Activated T-cell treated with anti-CD3 and anti-CD28 coated beads, Interleukin-2, amount 50 U/mL, for 24 hours (primary cell): ENCODE results near the gene HDAC10.
A peak's percentile ranks its signal among the peaks of the same experiment; 100 is the strongest.

Source experiments
- DNase-seq: peaks from one replicate; pipeline ENCODE4 v3.0.0-alpha.2; 2020
- H3K27ac Mint-ChIP-seq: 2 replicates; pipeline ENCODE4 v1.8.0; 2020; ENCODE audit warnings: mild to moderate bottlenecking, mixed read lengths
- H3K27me3 Mint-ChIP-seq: 2 replicates; pipeline ENCODE4 v1.8.0; 2020; ENCODE audit warnings: mixed read lengths
- H3K36me3 Mint-ChIP-seq: 2 replicates; pipeline ENCODE4 v1.8.0; 2020; ENCODE audit warnings: low read depth, mixed read lengths
- H3K4me1 Mint-ChIP-seq: 2 replicates; pipeline ENCODE4 v1.8.0; 2020; ENCODE audit warnings: low read depth, mixed read lengths
- H3K4me3 Mint-ChIP-seq: 2 replicates; pipeline ENCODE4 v1.8.0; 2020; ENCODE audit warnings: mild to moderate bottlenecking, moderate library complexity, mixed read lengths
- H3K9me3 Mint-ChIP-seq: 2 replicates; pipeline ENCODE4 v1.8.0; 2020; ENCODE audit warnings: mixed read lengths

The HDAC10 gene

DNA sequence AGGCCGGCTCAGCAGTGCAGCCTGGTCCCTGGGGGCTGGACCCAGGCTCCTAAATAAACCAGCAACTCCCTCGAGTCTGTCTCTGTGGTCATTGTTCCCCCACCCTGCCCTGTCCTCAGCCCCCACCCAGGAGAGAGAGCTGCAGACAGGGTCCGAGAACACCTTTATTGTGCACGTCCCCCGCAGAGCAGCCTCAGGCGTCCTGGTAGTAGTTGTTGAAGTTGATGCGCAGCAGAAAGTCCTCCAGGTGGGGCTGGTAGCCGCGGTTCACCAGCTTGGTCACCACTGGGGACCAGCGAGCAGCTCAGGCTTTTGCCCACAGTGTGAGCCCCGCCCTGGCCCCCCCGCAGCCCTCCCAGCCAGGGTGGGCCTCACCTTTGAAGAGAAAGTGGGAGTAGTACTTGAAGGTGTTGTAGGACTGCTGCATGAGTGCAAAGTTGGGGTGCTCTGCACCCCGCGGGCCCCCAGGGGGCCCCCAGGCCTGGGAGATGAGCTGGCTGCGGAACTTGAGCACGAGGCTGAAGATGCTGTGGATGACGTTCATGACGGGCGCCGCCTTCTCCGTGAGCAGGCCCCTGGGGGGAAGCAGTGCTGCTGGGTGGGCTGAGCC lies 33.4 kb downstream of the HDAC10 start:
- Mint-ChIP-seq H3K27ac (peak overlapping the region; percentile 37), H3K9me3 (no peaks in the 10 kb centered on the region), H3K36me3 (peaks cover 92% of the 10 kb centered on the region), H3K4me3 (no peak overlapping the region), H3K27me3 (no peaks in the 10 kb centered on the region), H3K4me1 (peaks cover 2% of the 10 kb centered on the region)
- DNase-seq: no peak

DNA sequence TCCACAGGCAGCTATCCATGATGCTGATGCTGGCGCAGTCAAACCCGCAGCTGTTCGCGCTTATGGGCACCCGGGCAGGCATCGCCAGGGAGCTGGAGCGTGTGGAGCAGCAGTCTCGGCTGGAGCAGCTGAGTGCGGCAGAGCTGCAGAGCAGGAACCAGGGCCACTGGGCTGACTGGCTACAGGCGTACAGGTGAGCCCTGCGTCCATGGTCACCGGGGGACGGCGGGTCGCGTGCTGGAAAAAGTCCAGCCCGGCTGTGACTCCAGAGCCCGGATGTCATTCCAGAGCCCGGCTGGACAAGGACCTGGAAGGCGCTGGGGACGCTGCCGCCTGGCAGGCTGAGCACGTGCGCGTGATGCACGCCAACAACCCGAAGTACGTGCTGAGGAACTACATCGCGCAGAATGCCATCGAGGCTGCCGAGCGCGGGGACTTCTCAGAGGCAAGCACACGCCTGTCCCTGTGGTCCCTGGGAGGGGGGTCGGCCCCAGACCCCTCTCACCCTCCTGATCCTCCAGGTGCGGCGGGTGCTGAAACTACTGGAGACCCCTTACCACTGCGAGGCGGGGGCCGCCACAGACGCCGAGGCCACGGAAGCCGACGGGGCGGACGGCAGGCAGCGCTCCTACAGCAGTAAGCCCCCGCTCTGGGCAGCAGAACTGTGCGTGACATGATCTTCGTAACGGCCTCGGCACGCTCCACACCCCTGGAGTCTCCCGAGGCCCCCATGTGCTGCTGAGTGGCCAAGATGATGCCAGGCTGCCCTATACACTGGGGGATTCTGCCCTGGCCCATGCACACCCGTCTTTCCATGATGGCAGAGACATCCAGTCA lies 34.2 kb downstream of the HDAC10 start:
- peak overlapping the region; percentile 37 for H3K27ac Mint-ChIP-seq
- no peaks in the 10 kb centered on the region for H3K27me3 Mint-ChIP-seq
- peaks cover 5% of the 10 kb centered on the region for H3K4me1 Mint-ChIP-seq
- peaks cover 92% of the 10 kb centered on the region for H3K36me3 Mint-ChIP-seq
- no peaks in the 10 kb centered on the region for H3K9me3 Mint-ChIP-seq
- H3K4me3 Mint-ChIP-seq: no peak overlapping the region
- no peak for DNase-seq

DNA sequence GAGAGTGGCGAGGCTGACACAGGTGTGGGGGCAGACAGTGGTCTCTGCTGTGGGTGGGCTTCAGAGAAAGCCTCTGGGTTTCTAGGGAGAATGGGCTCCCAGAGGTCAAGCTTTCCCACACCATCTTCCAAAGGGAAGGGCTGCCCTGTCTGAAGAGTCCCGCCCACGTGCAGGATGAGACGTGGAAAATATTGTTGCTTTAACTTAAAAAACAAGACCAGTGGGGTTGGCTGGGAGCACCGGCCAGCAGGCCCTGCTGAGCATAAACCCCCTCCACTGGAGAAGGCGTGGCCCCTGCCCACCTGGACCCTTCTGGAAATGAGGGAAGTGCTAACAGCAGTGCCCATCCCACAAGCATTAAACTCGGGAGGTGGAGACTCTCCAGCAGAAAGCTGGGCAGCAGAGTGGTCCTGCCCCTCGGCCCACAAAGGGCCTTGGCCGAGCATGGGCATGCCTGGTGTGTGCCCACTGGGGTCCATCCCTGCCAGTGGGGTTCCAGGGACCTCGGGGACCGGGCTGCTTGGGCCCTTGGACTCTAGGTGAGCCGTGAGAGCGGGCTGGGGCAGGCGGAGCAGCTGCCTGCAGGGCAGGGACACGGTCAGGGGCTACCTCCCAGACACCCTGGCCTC lies 34.9 kb downstream of the HDAC10 start:
- Mint-ChIP-seq H3K27me3 (no peaks in the 10 kb centered on the region), H3K4me1 (peaks cover 7% of the 10 kb centered on the region), H3K4me3 (no peak overlapping the region), H3K27ac (peak overlapping the region; percentile 61), H3K36me3 (peaks cover 91% of the 10 kb centered on the region), H3K9me3 (no peaks in the 10 kb centered on the region)
- no peak for DNase-seq

DNA sequence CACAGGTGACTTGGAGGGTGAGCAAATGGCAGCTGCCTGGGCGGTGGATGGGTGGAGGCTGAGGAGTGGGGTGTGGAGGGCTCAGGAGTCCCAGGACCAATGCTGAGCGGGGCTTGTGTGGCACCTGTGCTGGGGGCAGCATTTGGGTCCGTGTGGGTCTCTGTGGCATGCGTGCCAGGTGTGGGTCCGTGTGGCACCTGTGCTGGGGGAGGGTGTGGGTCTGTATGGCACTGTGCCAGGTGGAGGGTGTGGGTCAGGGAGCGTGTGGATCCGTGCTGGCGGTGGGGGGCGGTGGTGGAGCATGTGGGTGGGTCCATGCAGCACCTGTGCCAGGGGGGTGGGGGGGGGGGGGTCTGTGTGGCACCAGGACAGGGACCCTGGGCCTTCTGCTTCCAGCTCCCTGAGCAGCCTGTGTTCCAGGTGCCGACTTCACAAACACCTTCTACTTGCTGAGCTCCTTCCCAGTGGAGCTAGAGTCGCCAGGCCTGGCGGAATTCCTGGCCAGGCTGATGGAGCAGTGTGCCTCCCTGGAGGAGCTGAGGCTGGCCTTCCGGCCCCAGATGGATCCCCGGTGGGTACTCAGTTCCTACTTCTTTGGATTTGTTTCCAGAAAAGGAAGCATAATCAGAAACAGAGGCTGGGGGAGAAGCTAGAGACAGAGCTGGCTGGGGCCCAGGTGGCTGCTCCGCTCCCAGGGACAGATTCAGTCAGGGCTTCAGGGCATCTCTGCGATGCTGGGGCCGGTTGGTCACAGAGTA lies 35.6 kb downstream of the HDAC10 start:
- Mint-ChIP-seq H3K27ac (peak overlapping the region; percentile 77), H3K9me3 (no peaks in the 10 kb centered on the region), H3K4me1 (peaks cover 8% of the 10 kb centered on the region), H3K4me3 (no peak overlapping the region), H3K27me3 (no peaks in the 10 kb centered on the region), H3K36me3 (peaks cover 91% of the 10 kb centered on the region)
- DNase-seq: no peak

DNA sequence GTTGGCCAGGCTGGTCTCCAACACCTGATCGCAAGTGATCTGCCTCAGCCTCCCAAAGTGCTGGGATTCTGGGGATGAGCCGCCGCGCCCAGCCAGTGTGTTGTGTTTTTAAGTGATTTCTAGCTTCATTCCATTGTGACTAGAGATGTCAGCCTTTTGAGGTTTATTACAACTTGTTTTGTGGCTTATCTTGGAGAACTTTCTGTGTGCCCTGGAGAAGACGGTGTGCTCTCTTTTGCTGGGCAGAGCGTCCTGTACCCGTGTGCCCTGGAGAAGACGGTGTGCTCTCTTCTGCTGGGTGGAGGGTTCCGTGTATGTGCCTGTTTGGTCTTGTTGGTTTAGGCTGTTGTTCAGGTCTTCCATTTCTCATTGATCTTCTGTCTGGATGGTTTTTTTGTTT lies 37.8 kb downstream of the HDAC10 start:
- Mint-ChIP-seq H3K27me3 (no peaks in the 10 kb centered on the region), H3K4me3 (no peak overlapping the region), H3K4me1 (peaks cover 12% of the 10 kb centered on the region), H3K9me3 (no peaks in the 10 kb centered on the region), H3K27ac (peak overlapping the region; percentile 85), H3K36me3 (peaks cover 83% of the 10 kb centered on the region)
- no peak for DNase-seq

DNA sequence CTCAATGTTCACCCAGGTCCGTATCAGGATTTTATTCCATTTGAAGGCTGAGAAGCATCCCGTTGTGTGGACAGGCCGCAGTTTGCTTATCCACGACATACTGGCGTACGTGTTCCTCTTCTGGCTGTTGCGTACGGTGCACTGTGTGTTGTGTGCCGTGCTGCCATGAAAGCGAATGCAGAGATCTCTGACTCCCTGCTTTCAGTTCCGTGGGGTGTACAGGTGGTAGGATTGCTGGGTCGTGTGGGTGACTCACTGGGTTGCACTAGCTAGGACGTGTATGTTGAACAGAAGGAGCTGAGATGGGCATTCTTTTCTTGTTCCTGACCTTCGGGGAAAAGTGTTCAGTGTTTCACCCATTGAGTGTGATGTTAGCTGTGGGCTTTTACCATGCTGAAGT lies 39.9 kb downstream of the HDAC10 start:
- no peak for DNase-seq
- H3K4me1 Mint-ChIP-seq: peaks cover 14% of the 10 kb centered on the region
- H3K4me3 Mint-ChIP-seq: no peak overlapping the region
- peaks cover 84% of the 10 kb centered on the region for H3K36me3 Mint-ChIP-seq
- H3K27me3 Mint-ChIP-seq: no peaks in the 10 kb centered on the region
- peak overlapping the region; percentile 64 for H3K27ac Mint-ChIP-seq
- H3K9me3 Mint-ChIP-seq: no peaks in the 10 kb centered on the region

DNA sequence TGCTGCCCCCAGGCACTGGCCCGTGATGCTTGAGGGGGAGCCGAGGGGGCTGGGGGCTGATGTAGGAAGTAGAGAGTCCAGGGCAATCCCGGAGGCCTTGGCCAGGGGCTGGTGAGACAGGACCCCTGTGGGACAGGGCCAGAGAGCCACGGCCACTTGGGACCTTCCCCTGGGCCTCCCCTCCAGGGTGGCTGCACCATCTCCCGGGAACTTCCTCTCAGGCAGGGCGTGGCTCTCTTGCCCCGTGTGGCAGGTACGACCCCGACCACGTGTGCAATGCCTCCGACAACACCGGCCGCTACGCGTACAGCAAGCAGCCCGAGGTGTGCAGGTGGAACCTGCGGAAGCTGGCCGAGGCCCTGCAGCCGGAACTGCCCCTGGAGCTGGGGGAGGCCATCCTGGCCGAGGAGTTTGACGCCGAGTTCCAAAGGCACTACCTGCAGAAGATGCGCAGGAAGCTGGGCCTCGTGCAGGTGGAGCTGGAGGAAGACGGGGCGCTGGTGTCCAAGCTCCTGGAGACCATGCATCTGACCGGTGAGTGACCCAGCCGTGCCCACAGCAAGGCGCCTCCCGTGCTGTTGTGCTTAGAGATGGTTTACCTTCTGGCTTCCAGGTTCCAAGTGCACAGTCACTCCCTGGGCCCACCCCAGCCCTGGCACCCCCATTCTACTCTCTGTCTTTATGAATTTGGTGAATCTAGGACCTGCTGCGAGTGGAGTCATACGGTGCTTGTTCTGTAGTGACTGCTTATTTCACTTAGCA lies 40.5 kb downstream of the HDAC10 start:
- DNase-seq: no peak
- no peak overlapping the region for H3K4me3 Mint-ChIP-seq
- peaks cover 14% of the 10 kb centered on the region for H3K4me1 Mint-ChIP-seq
- no peaks in the 10 kb centered on the region for H3K27me3 Mint-ChIP-seq
- peak overlapping the region; percentile 64 for H3K27ac Mint-ChIP-seq
- H3K9me3 Mint-ChIP-seq: no peaks in the 10 kb centered on the region
- peaks cover 80% of the 10 kb centered on the region for H3K36me3 Mint-ChIP-seq

DNA sequence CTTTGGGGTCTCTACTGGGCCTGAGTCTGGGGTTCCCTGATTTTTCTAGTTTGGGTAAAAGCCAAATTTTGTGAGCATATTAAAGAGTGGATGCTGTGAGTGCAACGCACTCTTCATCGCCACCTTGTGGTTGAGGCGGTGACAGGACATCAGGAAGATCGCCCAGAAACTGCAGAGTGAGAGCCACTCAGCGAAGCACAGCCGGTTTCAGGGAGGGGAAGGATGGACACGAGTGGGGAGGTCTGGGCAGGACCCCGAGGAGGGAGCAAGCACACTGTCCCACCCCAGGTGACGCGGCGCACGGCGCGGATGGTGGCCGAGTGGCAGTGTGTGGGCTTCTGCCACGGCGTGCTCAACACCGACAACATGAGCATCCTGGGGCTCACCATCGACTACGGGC lies 41.2 kb downstream of the HDAC10 start:
- Mint-ChIP-seq H3K4me3 (no peak overlapping the region), H3K27ac (peak overlapping the region; percentile 48), H3K27me3 (no peaks in the 10 kb centered on the region), H3K9me3 (no peaks in the 10 kb centered on the region), H3K4me1 (peaks cover 17% of the 10 kb centered on the region), H3K36me3 (peaks cover 81% of the 10 kb centered on the region)
- peak; percentile 74 for DNase-seq

DNA sequence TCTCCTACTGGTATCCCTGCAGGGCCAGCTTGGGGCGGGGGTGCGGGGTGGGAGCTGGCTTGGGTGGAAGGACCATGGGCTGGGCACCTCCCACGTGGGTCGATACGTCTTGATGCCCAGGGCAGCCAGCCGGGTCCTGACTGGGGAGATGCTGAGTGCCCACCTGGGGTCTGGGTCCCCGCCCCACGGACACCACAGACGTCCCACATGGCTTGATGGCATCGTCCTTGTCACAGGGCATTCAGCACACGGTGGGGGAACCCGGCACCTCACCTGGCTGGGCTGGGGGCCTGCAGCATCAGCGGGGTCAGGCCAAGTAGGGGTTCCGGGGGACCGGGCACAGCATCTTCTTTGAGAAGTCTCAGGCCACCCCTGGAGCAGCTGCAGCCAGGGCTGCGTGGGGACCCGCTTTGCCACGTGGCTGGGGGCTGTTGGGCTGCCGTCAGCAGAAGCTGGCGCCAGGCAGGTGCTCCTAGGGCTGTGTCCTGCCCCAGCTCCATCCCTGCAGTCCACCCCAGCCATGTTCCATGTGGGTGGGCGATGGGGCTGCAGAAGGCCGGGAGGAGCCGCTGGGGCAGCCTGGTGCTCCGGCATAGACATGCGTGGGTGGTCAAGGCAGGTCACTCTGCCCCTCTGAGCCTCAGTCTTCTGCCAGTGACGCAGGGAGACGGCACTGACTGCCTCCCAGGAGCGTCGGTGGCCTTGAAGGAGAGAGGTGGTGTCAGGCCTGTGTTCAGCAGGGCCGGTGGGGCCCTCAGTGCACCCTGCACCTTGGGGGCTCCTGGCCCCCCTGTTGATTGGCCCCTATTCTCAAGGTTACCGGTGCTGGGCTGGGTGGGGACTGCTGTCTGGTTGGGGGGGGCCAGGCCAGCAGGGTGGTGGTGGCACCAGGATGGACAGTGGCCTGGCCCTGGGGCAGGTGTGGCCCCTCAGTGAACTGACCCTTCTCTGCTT lies 41.8 kb downstream of the HDAC10 start:
- Mint-ChIP-seq H3K9me3 (no peaks in the 10 kb centered on the region), H3K4me1 (peaks cover 23% of the 10 kb centered on the region), H3K4me3 (no peak overlapping the region), H3K27me3 (no peaks in the 10 kb centered on the region), H3K27ac (peak overlapping the region; percentile 48), H3K36me3 (peaks cover 84% of the 10 kb centered on the region)
- no peak for DNase-seq

DNA sequence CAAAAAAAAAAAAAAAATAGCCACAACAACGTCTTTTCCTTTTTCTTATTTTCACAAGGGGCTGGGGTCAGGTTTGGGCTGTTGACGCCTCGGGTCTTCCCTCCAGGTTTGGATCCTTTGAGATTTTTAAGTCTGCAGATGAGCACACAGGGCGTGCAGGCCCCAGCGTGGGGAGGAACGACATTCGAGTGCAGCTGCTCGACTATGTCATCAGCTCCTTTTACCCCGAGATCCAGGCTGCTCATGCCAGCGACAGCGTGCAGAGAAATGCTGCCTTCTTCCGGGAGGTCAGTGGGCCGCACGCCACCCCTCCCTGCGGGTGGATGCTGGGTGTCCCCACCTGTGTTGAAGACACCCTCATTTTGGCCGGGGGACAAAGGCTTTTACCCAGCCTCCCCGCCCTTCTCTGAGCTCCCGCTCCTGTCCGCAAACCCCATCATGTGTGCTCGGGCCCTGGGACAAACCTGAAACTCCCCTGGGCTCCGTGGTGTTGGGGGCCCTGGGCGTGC lies 42.6 kb downstream of the HDAC10 start:
- Mint-ChIP-seq H3K27ac (no peak overlapping the region), H3K27me3 (no peaks in the 10 kb centered on the region), H3K4me3 (no peak overlapping the region), H3K4me1 (peaks cover 28% of the 10 kb centered on the region), H3K36me3 (peaks cover 84% of the 10 kb centered on the region), H3K9me3 (no peaks in the 10 kb centered on the region)
- DNase-seq: peak; percentile 29

DNA sequence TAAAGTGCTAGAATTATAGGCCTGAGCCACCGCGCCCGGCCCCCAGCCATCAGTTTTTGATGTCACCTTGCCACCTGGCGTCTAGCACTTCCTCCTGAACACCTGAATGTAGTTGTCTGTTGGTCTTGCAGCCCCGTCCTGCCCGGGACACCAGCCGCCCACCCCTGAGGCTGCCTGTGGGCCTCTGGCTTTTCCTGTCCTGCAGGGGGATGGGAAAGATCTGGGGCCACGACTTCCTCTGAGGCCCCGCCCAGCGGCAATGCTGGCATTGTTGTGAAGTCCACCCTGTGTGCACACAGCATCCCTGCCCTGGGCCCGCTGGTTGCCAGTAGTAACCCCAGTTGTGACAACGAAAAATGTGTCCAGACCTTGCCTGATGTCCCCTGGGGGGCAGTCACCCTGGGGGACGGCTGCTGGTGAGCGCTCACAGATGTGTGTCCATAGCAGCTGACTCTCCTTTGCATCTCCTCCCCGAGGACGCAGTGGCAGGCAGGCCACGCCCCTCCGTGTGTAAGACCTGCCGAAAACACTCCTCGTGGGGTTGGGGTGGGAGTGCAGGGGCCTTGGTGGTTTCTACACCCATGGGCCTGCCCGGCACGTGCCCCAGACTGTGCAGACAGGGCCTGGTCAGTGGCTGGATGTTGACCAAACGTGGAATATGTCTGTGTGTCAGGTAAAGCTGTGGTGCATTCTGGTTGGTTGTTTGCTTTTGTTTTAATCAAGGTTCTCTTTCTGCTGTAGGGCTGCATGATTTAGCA lies 43.5 kb downstream of the HDAC10 start:
- H3K27ac Mint-ChIP-seq: peak overlapping the region; percentile 47
- H3K27me3 Mint-ChIP-seq: no peaks in the 10 kb centered on the region
- peaks cover 32% of the 10 kb centered on the region for H3K4me1 Mint-ChIP-seq
- H3K9me3 Mint-ChIP-seq: no peaks in the 10 kb centered on the region
- peaks cover 80% of the 10 kb centered on the region for H3K36me3 Mint-ChIP-seq
- no peak overlapping the region for H3K4me3 Mint-ChIP-seq
- DNase-seq: no peak

DNA sequence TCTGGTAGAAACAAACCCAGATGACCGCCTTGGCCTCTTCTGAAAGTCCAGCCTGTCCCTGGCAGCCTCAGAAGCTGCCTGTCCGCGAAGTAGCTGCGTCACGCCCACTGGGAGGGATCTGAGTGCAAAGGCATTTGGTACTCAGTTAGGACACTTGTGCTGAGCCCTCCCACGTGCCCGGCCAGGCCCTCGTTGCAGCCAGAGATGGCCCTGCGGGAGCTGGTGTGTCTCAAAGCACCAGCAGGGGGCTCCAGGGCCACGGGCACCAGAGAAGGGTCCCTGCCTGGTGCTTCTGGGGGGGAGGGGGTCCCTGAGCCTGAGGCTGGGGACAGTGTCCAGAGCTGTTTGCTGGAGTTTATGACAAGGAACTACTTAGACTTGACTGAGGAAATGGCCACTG lies 44.5 kb downstream of the HDAC10 start:
- peak overlapping the region; percentile 44 for H3K27ac Mint-ChIP-seq
- H3K27me3 Mint-ChIP-seq: no peaks in the 10 kb centered on the region
- H3K4me1 Mint-ChIP-seq: peaks cover 38% of the 10 kb centered on the region
- no peak overlapping the region for H3K4me3 Mint-ChIP-seq
- no peaks in the 10 kb centered on the region for H3K9me3 Mint-ChIP-seq
- H3K36me3 Mint-ChIP-seq: peaks cover 80% of the 10 kb centered on the region
- peak; percentile 37 for DNase-seq
